Measurements from ENCODE around the gene SLC34A1. TPM values are rescaled to one million over a fixed set of nuclear protein-coding genes. Genes with fewer than 3 reads are reported as not detected.
A peak's percentile ranks its signal among the peaks of the same experiment; 100 is the strongest.

The SLC34A1 gene
- total and polyA plus RNA-seq, 2 of the 13 experiments (the other 11 are each of a cell fraction or from before 2014, with no cell fraction given): 0.03 to 0.20 TPM

DNA sequence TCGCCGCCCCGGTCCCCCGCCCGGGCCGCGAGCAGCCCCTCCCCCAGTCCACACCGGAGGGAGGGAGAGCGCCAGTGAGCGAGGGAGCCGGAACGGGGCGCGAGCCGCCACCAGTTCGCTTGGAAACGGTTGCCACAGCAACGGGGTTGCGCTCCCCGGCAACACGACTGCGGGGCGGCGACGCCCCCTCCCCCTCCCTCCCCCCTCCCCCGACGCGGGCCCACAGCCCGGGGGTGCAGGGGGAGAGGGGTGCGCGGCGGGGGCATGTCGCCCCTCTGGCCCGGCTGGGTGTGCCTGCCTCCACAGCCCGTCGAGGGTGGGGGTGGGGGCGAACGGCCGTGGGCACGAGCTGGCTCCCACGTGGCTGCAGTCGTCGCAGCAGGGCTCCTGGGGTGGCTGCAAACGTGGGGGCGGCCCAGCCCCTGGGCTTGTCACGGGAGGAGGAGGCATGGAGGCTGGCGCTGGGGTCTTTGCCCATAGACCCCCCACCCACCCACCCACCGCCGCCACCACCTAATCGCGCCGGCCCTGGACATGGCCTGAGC, 62.9 kb downstream of the SLC34A1 start (continued):
- 0 out of 2 replicates have a peak, but pooled peaks have one; percentile 4 for TF ChIP-seq HES4 (CRISPR knock-in tag; IDR thresholded peaks at IDR 0.05; ENCODE audit: borderline replicate concordance)
- TF ChIP-seq, protein P1, sequence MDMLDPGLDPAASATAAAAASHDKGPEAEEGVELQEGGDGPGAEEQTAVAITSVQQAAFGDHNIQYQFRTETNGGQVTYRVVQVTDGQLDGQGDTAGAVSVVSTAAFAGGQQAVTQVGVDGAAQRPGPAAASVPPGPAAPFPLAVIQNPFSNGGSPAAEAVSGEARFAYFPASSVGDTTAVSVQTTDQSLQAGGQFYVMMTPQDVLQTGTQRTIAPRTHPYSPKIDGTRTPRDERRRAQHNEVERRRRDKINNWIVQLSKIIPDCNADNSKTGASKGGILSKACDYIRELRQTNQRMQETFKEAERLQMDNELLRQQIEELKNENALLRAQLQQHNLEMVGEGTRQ (IDR thresholded peaks at IDR 0.05; ENCODE audit: low read depth, low read length): no peak
- TF ChIP-seq, protein P1 (CRISPR knock-in tag; IDR thresholded peaks at IDR 0.05; ENCODE audit: borderline replicate concordance): no peak
- no peak for TF ChIP-seq ADNP (CRISPR knock-in tag; IDR thresholded peaks at IDR 0.05)
- TF ChIP-seq U2AF1 (optimal IDR thresholded peaks at IDR 0.05; ENCODE audit: low read depth, low read length): no peak
- TF ChIP-seq ZNF496 (CRISPR knock-in tag; IDR thresholded peaks at IDR 0.05; ENCODE audit: insufficient replicate concordance): no peak
- TF ChIP-seq KLF9 (CRISPR knock-in tag; IDR thresholded peaks at IDR 0.05; ENCODE audit: low read depth): no peak
- TF ChIP-seq ZNF589 (CRISPR knock-in tag; conservative IDR thresholded peaks at IDR 0.05): no peak
- TF ChIP-seq REPIN1 (CRISPR knock-in tag; IDR thresholded peaks at IDR 0.05; ENCODE audit: borderline replicate concordance, low read depth): no peak
- no peak for TF ChIP-seq IRF2 (CRISPR knock-in tag; IDR thresholded peaks at IDR 0.05)
- TF ChIP-seq, protein P2, sequence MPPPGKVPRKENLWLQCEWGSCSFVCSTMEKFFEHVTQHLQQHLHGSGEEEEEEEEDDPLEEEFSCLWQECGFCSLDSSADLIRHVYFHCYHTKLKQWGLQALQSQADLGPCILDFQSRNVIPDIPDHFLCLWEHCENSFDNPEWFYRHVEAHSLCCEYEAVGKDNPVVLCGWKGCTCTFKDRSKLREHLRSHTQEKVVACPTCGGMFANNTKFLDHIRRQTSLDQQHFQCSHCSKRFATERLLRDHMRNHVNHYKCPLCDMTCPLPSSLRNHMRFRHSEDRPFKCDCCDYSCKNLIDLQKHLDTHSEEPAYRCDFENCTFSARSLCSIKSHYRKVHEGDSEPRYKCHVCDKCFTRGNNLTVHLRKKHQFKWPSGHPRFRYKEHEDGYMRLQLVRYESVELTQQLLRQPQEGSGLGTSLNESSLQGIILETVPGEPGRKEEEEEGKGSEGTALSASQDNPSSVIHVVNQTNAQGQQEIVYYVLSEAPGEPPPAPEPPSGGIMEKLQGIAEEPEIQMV (CRISPR knock-in tag; IDR thresholded peaks at IDR 0.05; ENCODE audit: low read depth): no peak
- TF ChIP-seq, protein P3, sequence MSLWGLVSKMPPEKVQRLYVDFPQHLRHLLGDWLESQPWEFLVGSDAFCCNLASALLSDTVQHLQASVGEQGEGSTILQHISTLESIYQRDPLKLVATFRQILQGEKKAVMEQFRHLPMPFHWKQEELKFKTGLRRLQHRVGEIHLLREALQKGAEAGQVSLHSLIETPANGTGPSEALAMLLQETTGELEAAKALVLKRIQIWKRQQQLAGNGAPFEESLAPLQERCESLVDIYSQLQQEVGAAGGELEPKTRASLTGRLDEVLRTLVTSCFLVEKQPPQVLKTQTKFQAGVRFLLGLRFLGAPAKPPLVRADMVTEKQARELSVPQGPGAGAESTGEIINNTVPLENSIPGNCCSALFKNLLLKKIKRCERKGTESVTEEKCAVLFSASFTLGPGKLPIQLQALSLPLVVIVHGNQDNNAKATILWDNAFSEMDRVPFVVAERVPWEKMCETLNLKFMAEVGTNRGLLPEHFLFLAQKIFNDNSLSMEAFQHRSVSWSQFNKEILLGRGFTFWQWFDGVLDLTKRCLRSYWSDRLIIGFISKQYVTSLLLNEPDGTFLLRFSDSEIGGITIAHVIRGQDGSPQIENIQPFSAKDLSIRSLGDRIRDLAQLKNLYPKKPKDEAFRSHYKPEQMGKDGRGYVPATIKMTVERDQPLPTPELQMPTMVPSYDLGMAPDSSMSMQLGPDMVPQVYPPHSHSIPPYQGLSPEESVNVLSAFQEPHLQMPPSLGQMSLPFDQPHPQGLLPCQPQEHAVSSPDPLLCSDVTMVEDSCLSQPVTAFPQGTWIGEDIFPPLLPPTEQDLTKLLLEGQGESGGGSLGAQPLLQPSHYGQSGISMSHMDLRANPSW (CRISPR knock-in tag; IDR thresholded peaks at IDR 0.05; ENCODE audit: borderline replicate concordance): no peak
- TF ChIP-seq, protein P4, sequence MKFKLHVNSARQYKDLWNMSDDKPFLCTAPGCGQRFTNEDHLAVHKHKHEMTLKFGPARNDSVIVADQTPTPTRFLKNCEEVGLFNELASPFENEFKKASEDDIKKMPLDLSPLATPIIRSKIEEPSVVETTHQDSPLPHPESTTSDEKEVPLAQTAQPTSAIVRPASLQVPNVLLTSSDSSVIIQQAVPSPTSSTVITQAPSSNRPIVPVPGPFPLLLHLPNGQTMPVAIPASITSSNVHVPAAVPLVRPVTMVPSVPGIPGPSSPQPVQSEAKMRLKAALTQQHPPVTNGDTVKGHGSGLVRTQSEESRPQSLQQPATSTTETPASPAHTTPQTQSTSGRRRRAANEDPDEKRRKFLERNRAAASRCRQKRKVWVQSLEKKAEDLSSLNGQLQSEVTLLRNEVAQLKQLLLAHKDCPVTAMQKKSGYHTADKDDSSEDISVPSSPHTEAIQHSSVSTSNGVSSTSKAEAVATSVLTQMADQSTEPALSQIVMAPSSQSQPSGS (CRISPR knock-in tag; IDR thresholded peaks at IDR 0.05): no peak
- no peak for TF ChIP-seq ZBTB42 (CRISPR knock-in tag; IDR thresholded peaks at IDR 0.05)
- no peak for TF ChIP-seq ZNF761 (CRISPR knock-in tag; conservative IDR thresholded peaks at IDR 0.05)
- TF ChIP-seq CEBPG (CRISPR knock-in tag; IDR thresholded peaks at IDR 0.05): no peak
- TF ChIP-seq, protein P5, sequence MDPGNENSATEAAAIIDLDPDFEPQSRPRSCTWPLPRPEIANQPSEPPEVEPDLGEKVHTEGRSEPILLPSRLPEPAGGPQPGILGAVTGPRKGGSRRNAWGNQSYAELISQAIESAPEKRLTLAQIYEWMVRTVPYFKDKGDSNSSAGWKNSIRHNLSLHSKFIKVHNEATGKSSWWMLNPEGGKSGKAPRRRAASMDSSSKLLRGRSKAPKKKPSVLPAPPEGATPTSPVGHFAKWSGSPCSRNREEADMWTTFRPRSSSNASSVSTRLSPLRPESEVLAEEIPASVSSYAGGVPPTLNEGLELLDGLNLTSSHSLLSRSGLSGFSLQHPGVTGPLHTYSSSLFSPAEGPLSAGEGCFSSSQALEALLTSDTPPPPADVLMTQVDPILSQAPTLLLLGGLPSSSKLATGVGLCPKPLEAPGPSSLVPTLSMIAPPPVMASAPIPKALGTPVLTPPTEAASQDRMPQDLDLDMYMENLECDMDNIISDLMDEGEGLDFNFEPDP (CRISPR knock-in tag; conservative IDR thresholded peaks at IDR 0.05): no peak
- TF ChIP-seq ZSCAN20 (CRISPR knock-in tag; IDR thresholded peaks at IDR 0.05; ENCODE audit: borderline replicate concordance): no peak
- TF ChIP-seq ZKSCAN5 (CRISPR knock-in tag; IDR thresholded peaks at IDR 0.05): no peak
- TF ChIP-seq MAZ (IDR thresholded peaks at IDR 0.05; ENCODE audit: borderline replicate concordance, low read depth, low read length): no peak; the same call in 1 of the 2 replicates
- no peak; the same call in 1 of the 2 replicates for TF ChIP-seq MAZ (CRISPR knock-in tag; IDR thresholded peaks at IDR 0.05; ENCODE audit: low read depth)
